GM18526 (cell line): ENCODE data around the gene VSIG10L2.

Experiments used
- POLR2A ChIP-seq: IDR thresholded peaks from 3 replicates; pipeline ENCODE4 v1.6.1; 2011; ENCODE audit not compliant: insufficient read length; ENCODE audit errors: extremely low read depth

Gene VSIG10L2

GRCh38 chr11:125999234-125999880, 53.5 kb downstream of the VSIG10L2 start:
- no peak for TF ChIP-seq POLR2A

GRCh38 chr11:126002181-126002580, 56.3 kb downstream of the VSIG10L2 start:
- no peak for TF ChIP-seq POLR2A
